ENCODE data around the gene FAM114A2. TPM values are rescaled to one million over a fixed set of nuclear protein-coding genes. Genes with fewer than 3 reads are reported as not detected.
A peak's percentile ranks its signal among the peaks of the same experiment; 100 is the strongest.

The FAM114A2 gene
- total and polyA plus RNA-seq, 4 donors: 11.3 to 47.7 (median 28.9) TPM

- H3K9me3 ChIP-seq (ENCODE audit: control insufficient read depth, low read length): no peaks in the 10 kb centered on the region
- no peak for ATAC-seq (ENCODE audit: low FRiP score)
- no peaks in the 10 kb centered on the region for H3K27me3 ChIP-seq (ENCODE audit: control insufficient read depth in 1 of 2, insufficient read depth in 2 of 2, low read length in 1 of 2)
- H3K27ac ChIP-seq (ENCODE audit: low read depth in 1 of 2, low read length in 2 of 2): no peak overlapping the region
- no peak overlapping the region for H3K4me3 ChIP-seq (ENCODE audit: low read length in 2 of 2)
- no peak for DNase-seq
- no peaks in the 10 kb centered on the region for H3K36me3 ChIP-seq (ENCODE audit: control insufficient read depth in 1 of 2, insufficient read depth in 2 of 2, low read length in 1 of 2)
- H3K4me1 ChIP-seq (ENCODE audit: control insufficient read depth in 1 of 2, insufficient read depth in 2 of 2, low read length in 2 of 2): no peaks in the 10 kb centered on the region
- intact Hi-C loops (cut with DNase I): loop anchor here in 1 of 2 donors (10.0 kb wide), 2 partner anchors 214 to 434 kb away; no protein-coding TSS in a partner anchor
- WGBS, 2 donors: 86 to 87% methylated on average over 3 of the region's 3 CpGs
Measured at GRCh38 chr5:153970496-153970895, 68.2 kb downstream of the FAM114A2 start.

- no peak overlapping the region for H3K27ac ChIP-seq (ENCODE audit: low read depth in 1 of 2, low read length in 2 of 2)
- WGBS, 2 donors: 73 to 75% methylated on average over 3 of the region's 3 CpGs
- no peaks in the 10 kb centered on the region for H3K9me3 ChIP-seq (ENCODE audit: control insufficient read depth, low read length)
- H3K36me3 ChIP-seq (ENCODE audit: control insufficient read depth in 1 of 2, insufficient read depth in 2 of 2, low read length in 1 of 2): no peaks in the 10 kb centered on the region
- intact Hi-C loops (cut with DNase I): loop anchor here (10.0 kb wide), 4 partner anchors 345 to 1405 kb away; partner anchors contain the start of gene GRIA1 (in 1 of the 2)
- DNase-seq (no peak), ATAC-seq (ENCODE audit: low FRiP score) (no peak)
- no peak overlapping the region for H3K4me3 ChIP-seq (ENCODE audit: low read length in 2 of 2)
- H3K4me1 ChIP-seq (ENCODE audit: control insufficient read depth in 1 of 2, insufficient read depth in 2 of 2, low read length in 2 of 2): no peaks in the 10 kb centered on the region
- no peaks in the 10 kb centered on the region for H3K27me3 ChIP-seq (ENCODE audit: control insufficient read depth in 1 of 2, insufficient read depth in 2 of 2, low read length in 1 of 2)
Measured at GRCh38 chr5:153969563-153969895, 69.2 kb downstream of the FAM114A2 start.

- 90 to 93% methylated on average over 10 of the region's 10 CpGs for WGBS, 2 donors
- intact Hi-C loops (cut with DNase I): loop anchor here (10.0 kb wide), 4 partner anchors 344 to 1404 kb away; partner anchors contain the start of gene GRIA1 (in 1 of the 2)
Measured at GRCh38 chr5:153968761-153969562, 69.7 kb downstream of the FAM114A2 start.

DNA sequence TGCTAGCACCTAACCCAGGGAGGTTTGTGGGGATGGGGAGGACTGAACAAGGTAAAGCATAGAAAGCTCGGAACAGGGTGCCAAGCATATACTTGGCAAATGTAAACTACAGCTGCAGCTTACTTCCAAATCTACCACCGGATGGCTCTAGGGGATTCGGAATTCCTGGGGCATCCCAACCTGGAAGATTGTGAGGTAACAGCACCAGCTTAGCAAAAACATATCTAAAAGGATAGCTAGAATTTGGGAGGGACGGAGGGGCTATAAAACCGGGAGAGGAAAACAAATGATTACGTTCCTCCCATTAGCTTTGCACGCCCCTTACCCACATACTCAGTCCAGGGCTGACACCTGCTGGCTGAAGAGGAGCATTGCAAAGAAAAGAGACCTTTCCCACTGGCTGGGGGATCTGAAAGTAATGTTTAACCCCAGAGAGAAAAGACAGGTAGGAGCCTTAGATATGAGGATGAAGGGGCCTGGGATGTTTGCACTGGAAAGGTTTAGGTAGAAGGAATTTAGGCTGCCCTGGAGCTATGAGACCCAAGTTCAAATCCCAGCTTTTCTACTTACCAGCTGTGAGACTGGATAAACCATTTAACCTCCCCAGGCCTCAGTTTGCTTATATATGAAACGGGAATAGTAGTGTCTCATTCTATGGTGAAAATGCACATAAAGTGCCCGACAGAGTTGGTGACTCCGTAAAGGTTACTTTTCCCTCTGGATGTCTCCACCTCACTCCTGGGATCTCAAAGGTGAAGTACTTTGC is 73.6 kb downstream of the FAM114A2 start:
- no peaks in the 10 kb centered on the region for H3K4me1 ChIP-seq (ENCODE audit: control insufficient read depth in 1 of 2, insufficient read depth in 2 of 2, low read length in 2 of 2)
- ATAC-seq (ENCODE audit: low FRiP score) (peak; percentile 81), DNase-seq (peak in 1 of 2 donors; percentile 80)
- H3K36me3 ChIP-seq (ENCODE audit: control insufficient read depth in 1 of 2, insufficient read depth in 2 of 2, low read length in 1 of 2): no peaks in the 10 kb centered on the region
- no peaks in the 10 kb centered on the region for H3K27me3 ChIP-seq (ENCODE audit: control insufficient read depth in 1 of 2, insufficient read depth in 2 of 2, low read length in 1 of 2)
- intact Hi-C loops (cut with DNase I): loop anchor here (2.0 to 10.0 kb wide), 7 partner anchors 340 to 1434 kb away; partner anchors contain the start of gene GRIA1 (in 1 of the 2)
- H3K4me3 ChIP-seq (ENCODE audit: low read length in 2 of 2): no peak overlapping the region
- 15 to 16% methylated on average over 10 of the region's 10 CpGs for WGBS, 2 donors
- H3K9me3 ChIP-seq (ENCODE audit: control insufficient read depth, low read length): no peaks in the 10 kb centered on the region
- no peak overlapping the region for H3K27ac ChIP-seq (ENCODE audit: low read depth in 1 of 2, low read length in 2 of 2)

More at GRCh38 chr5:153968761-153969562, 69.7 kb downstream of the FAM114A2 start:
- no peak overlapping the region for H3K27ac ChIP-seq (ENCODE audit: low read depth in 1 of 2, low read length in 2 of 2)
- no peaks in the 10 kb centered on the region for H3K4me1 ChIP-seq (ENCODE audit: control insufficient read depth in 1 of 2, insufficient read depth in 2 of 2, low read length in 2 of 2)
- ATAC-seq (ENCODE audit: low FRiP score) (no peak), DNase-seq (no peak)
- H3K4me3 ChIP-seq (ENCODE audit: low read length in 2 of 2): no peak overlapping the region
- no peaks in the 10 kb centered on the region for H3K9me3 ChIP-seq (ENCODE audit: control insufficient read depth, low read length)
- H3K36me3 ChIP-seq (ENCODE audit: control insufficient read depth in 1 of 2, insufficient read depth in 2 of 2, low read length in 1 of 2): no peaks in the 10 kb centered on the region
- no peaks in the 10 kb centered on the region for H3K27me3 ChIP-seq (ENCODE audit: control insufficient read depth in 1 of 2, insufficient read depth in 2 of 2, low read length in 1 of 2)

DNA sequence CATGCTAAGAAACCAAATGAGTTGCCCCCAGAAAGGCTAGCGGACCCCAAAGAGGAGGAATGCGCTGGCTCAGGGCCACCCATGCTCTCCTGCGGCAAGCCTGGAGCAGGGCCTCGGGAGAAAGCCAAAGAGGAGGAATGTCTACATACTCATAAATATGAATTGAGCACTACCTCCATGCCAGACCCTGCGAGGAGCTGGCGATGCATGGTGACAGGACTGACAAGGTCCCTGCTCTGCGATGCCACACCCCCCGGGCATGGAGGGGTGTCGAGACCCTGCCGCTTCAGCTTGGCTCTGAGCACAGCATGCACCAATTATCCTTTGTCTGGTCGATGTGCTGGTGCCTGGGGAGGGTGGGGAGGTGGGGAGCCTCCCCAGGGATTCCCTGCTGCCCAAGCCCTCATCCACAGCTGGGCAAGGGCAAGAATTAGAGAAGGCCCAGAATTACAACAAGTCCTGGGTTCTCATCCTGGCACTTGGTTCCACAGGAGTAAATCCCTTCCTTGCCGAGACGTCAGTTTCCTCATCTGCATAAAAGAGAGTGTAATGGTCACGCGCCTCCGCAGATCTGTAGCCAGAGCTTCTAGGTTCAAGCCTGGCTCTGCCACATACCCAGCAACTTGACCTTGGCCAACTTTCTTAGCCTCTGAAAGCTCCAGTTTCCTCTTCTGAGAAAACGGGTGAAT is 74.4 kb downstream of the FAM114A2 start:
- Histone ChIP-seq H3K27me3 (ENCODE audit: control insufficient read depth in 1 of 2, insufficient read depth in 2 of 2, low read length in 1 of 2) (no peaks in the 10 kb centered on the region), H3K36me3 (ENCODE audit: control insufficient read depth in 1 of 2, insufficient read depth in 2 of 2, low read length in 1 of 2) (no peaks in the 10 kb centered on the region), H3K4me3 (ENCODE audit: low read length in 2 of 2) (no peak overlapping the region), H3K9me3 (ENCODE audit: control insufficient read depth, low read length) (no peaks in the 10 kb centered on the region), H3K4me1 (ENCODE audit: control insufficient read depth in 1 of 2, insufficient read depth in 2 of 2, low read length in 2 of 2) (peaks cover 0 to 4% of the 10 kb centered on the region in 2 donors), H3K27ac (ENCODE audit: low read depth in 1 of 2, low read length in 2 of 2) (no peak overlapping the region)
- ATAC-seq (ENCODE audit: low FRiP score) (peak; percentile 9), DNase-seq (no peak)
- WGBS, 2 donors: 68% methylated on average over 17 of the region's 17 CpGs
- intact Hi-C loops (cut with DNase I): loop anchor here (2.0 to 10.0 kb wide), 7 partner anchors 340 to 1434 kb away; partner anchors contain the start of gene GRIA1 (in 1 of the 2)

- Histone ChIP-seq H3K27me3 (ENCODE audit: control insufficient read depth in 1 of 2, insufficient read depth in 2 of 2, low read length in 1 of 2) (no peaks in the 10 kb centered on the region), H3K9me3 (ENCODE audit: control insufficient read depth, low read length) (no peaks in the 10 kb centered on the region), H3K27ac (ENCODE audit: low read depth in 1 of 2, low read length in 2 of 2) (no peak overlapping the region), H3K4me1 (ENCODE audit: control insufficient read depth in 1 of 2, insufficient read depth in 2 of 2, low read length in 2 of 2) (peaks cover 0 to 4% of the 10 kb centered on the region in 2 donors), H3K36me3 (ENCODE audit: control insufficient read depth in 1 of 2, insufficient read depth in 2 of 2, low read length in 1 of 2) (no peaks in the 10 kb centered on the region), H3K4me3 (ENCODE audit: low read length in 2 of 2) (no peak overlapping the region)
- 83 to 84% methylated on average over 10 of the region's 10 CpGs for WGBS, 2 donors
- no peak for DNase-seq
- intact Hi-C loops (cut with DNase I): loop anchor here (10.0 kb wide), 4 partner anchors 336 to 1396 kb away; partner anchors contain the start of gene GRIA1 (in 1 of the 2)
- ATAC-seq (ENCODE audit: low FRiP score): peak; percentile 39
Measured at GRCh38 chr5:153960269-153961215, 78.2 kb downstream of the FAM114A2 start.

DNA sequence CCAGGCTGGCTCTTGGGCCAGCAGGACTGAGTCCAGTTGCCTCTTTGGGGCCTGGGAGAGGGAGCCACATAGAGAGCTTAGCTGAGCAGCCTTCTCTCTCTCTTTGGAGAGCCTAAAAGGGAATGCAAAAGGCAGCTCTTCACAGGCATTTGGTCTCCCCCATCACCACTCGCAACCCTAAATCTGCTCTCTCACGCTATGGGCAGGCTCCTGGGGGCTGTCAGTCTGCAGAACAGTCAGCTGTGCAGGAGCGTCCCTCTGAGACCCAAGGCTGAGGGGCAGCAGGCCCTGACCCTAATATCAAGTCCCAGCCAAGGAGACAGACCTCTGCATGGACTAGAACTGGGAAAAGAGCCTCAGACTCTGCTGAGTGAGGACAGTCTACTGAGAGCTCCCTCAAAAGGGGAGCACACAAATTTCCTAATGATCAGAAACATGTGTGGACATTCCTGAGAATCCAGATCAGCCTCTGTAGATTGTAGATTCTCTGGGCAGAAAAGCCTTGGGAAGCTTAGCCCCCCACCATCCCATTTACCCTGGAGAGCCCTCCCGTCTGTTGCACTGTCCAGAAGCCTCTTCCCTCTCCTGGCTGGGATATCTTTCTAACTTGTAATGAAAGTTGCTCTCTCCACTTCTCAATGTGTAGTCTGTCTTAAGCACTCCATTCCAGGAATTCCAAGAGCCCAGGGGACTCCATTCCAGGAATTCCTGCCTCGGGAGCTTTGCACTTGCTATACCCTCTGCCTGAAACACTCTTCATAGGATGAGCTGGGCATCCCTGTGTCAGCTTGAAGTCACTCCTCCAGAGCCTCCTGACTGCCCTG is 79.4 kb downstream of the FAM114A2 start:
- 55 to 57% methylated on average over 5 of the region's 5 CpGs for WGBS, 2 donors
- peak overlapping the region in 1 of 2 donors; percentile 60 for H3K27ac ChIP-seq (ENCODE audit: low read depth in 1 of 2, low read length in 2 of 2)

More for the DNA sequence above, 79.4 kb downstream of the FAM114A2 start:
- Histone ChIP-seq H3K36me3 (ENCODE audit: control insufficient read depth in 1 of 2, insufficient read depth in 2 of 2, low read length in 1 of 2) (no peaks in the 10 kb centered on the region), H3K4me3 (ENCODE audit: low read length in 2 of 2) (no peak overlapping the region), H3K9me3 (ENCODE audit: control insufficient read depth, low read length) (no peaks in the 10 kb centered on the region), H3K27me3 (ENCODE audit: control insufficient read depth in 1 of 2, insufficient read depth in 2 of 2, low read length in 1 of 2) (no peaks in the 10 kb centered on the region), H3K4me1 (ENCODE audit: control insufficient read depth in 1 of 2, insufficient read depth in 2 of 2, low read length in 2 of 2) (peaks cover 0 to 4% of the 10 kb centered on the region in 2 donors)
- intact Hi-C loops (cut with DNase I): loop anchor here in 1 of 2 donors (10.0 kb wide), 1 partner anchor 145 kb away; no protein-coding TSS in a partner anchor
- ATAC-seq (ENCODE audit: low FRiP score) (peak; percentile 63), DNase-seq (no peak)
